ENCODE measurements around the gene HOXB7. TPM values are rescaled to one million over a fixed set of nuclear protein-coding genes. Genes with fewer than 3 reads are reported as not detected.

Gene HOXB7
- total RNA-seq, 1 experiment from 2014 or later, result not detected

GRCh38 chr17:48601207-48601538 is 9.6 kb downstream of the HOXB7 start:
- Histone ChIP-seq H3K4me1 (ENCODE audit: insufficient read depth, low read length) (no peaks in the 10 kb centered on the region), H4K20me1 (ENCODE audit: control insufficient read depth, insufficient read depth, insufficient read length) (no peaks in the 10 kb centered on the region), H4K8ac (replicated peaks; ENCODE audit: insufficient read length, low read depth, low read length) (no peak overlapping the region), H3T11ph (ENCODE audit: low read length) (no peak overlapping the region), H3K14ac (ENCODE audit: insufficient read depth, low read length) (no peak overlapping the region), H3K79me2 (ENCODE audit: insufficient read depth, low read length) (no peaks in the 10 kb centered on the region), H2BK12ac (ENCODE audit: insufficient read length, low read depth, low read length) (no peak overlapping the region), H2BK20ac (ENCODE audit: low read depth, low read length, poor library complexity, severe bottlenecking) (no peak overlapping the region), H3K79me1 (ENCODE audit: insufficient read depth, low read depth, low read length, poor library complexity, severe bottlenecking) (no peaks in the 10 kb centered on the region), H3K9me3 (ENCODE audit: control insufficient read depth, low read depth, low read length) (no peaks in the 10 kb centered on the region), H4K91ac (ENCODE audit: insufficient read length, low read depth, low read length) (no peak overlapping the region), H3K18ac (ENCODE audit: insufficient read length, low read depth, low read length) (no peak overlapping the region), H4K5ac (ENCODE audit: insufficient read length, low read depth, low read length) (no peak overlapping the region), H3K56ac (ENCODE audit: insufficient read length, low read depth, low read length) (no peak overlapping the region), H2BK15ac (ENCODE audit: low read depth, low read length) (no peak overlapping the region), H3K23ac (ENCODE audit: insufficient read length, low read depth, low read length) (no peak overlapping the region), H3K4ac (ENCODE audit: low read depth, low read length) (no peak overlapping the region), H2AK5ac (ENCODE audit: insufficient read length, low read length) (no peak overlapping the region), H2BK120ac (ENCODE audit: low read depth, low read length, poor library complexity, severe bottlenecking) (no peak overlapping the region), H3K9ac (ENCODE audit: extremely low read depth, insufficient read length, low read length) (no peak overlapping the region), H3K27ac (ENCODE audit: insufficient read length, low read depth, low read length) (no peak overlapping the region), H3K23me2 (ENCODE audit: insufficient read length, low read depth, low read length, poor library complexity, severe bottlenecking) (no peaks in the 10 kb centered on the region), H3K4me2 (ENCODE audit: insufficient read depth, insufficient read length, low read length) (no peak overlapping the region), H2BK5ac (ENCODE audit: insufficient read length, low read length) (no peak overlapping the region), H3K27me3 (ENCODE audit: insufficient read depth, low read length) (peaks cover 100% of the 10 kb centered on the region), H2AFZ (ENCODE audit: low read length) (no peak overlapping the region)
- H3K4me3 Mint-ChIP-seq, result no peak overlapping the region; a peak in 1 of 5 replicates
- peaks cover 8 to 18% of the 10 kb centered on the region in 2 experiments; a peak in 3 of 4 replicates for H3K4me1 Mint-ChIP-seq
- no CpG with 5 or more reads among the region's 4 CpGs for WGBS (ENCODE audit: extremely low coverage, insufficient read length, low lambda C conversion rate)
- no peak for TF ChIP-seq CTCF (conservative IDR thresholded peaks at IDR 0.05)
- no peaks in the 10 kb centered on the region for H3K36me3 Mint-ChIP-seq (ENCODE audit: insufficient read depth in 1 of 3, low read depth in 3 of 3)
- peaks cover 100% of the 10 kb centered on the region for H3K27me3 Mint-ChIP-seq (ENCODE audit: low read depth)
- DNase-seq, result no peak
- H3K9me3 Mint-ChIP-seq, result peaks cover 0 to 15% of the 10 kb centered on the region in 2 experiments; a peak in 4 of 5 replicates
- no peak overlapping the region for H3K27ac Mint-ChIP-seq

Data from H9 (cell line).